Transverse colon (tissue), 4 donors: ENCODE data around the gene BTBD2. TPM values are rescaled to one million over a fixed set of nuclear protein-coding genes. Genes with fewer than 3 reads are reported as not detected.

Source experiments
- DNase-seq: peaks from one replicate; pipeline ENCODE4 v3.0.0-alpha.2; 2019
- H3K27ac ChIP-seq, 4 donors: fragments of 200-600 bp; sonication (generic); 2 replicates each; pipeline ENCODE4 v1.5.1; 2016 to 2018; ENCODE audit warnings: inconsistent platforms in 4 of 4
- H3K27me3 ChIP-seq: fragments of 200-600 bp; sonication (generic); 2 replicates; pipeline ENCODE4 v1.5.1; 2017; ENCODE audit warnings: inconsistent platforms
- H3K36me3 ChIP-seq, 4 donors: fragments of 200-600 bp; sonication (generic); 2 replicates each; pipeline ENCODE4 v1.5.1; 2017 to 2019; ENCODE audit warnings: inconsistent platforms in 4 of 4
- H3K4me1 ChIP-seq, 4 donors: fragments of 200-600 bp; sonication (generic); 2 replicates each; pipeline ENCODE4 v1.5.1; 2017 to 2020; ENCODE audit warnings: inconsistent platforms in 4 of 4
- H3K4me3 ChIP-seq, 4 donors: fragments of 200-600 bp; sonication (generic); 1 replicate in 1 of 4; 2 replicates in 3 of 4; pipeline versions ENCODE4 v1.5.1 to v1.6.1; 2017 to 2019; ENCODE audit warnings: inconsistent platforms in 4 of 4
- H3K9me3 ChIP-seq, 2 donors: fragments of 200-600 bp; sonication (generic); 2 replicates each; pipeline ENCODE4 v1.5.1; 2017 to 2019; ENCODE audit warnings: inconsistent platforms in 2 of 2
- EP300 ChIP-seq: sonication (generic); formaldehyde crosslinking; IDR thresholded peaks from one replicate; pipeline ENCODE4 v1.6.1; 2017; ENCODE audit warnings: antibody characterized with exemption, low read depth
- POLR2A ChIP-seq: fragments of 450-650 bp; IDR thresholded peaks from one replicate; pipeline ENCODE4 v1.6.1; 2016; ENCODE audit warnings: antibody characterized with exemption, mild to moderate bottlenecking, moderate library complexity
- POLR2AphosphoS5 ChIP-seq, 3 donors: sonication (generic); formaldehyde crosslinking; IDR thresholded peaks; one replicate each; pipeline ENCODE4 v1.6.1; 2016; ENCODE audit warnings: antibody characterized with exemption in 3 of 3
- WGBS, 2 donors: methylation state at CpG; one replicate each; pipeline ENCODE4 v1.1.5; 2018; ENCODE audit warnings: low coverage in 1 of 2; 5-methylcytosine and 5-hydroxymethylcytosine counted together
- in situ Hi-C, 4 donors: fragments of 200-750 bp; cut with MboI; loops; one replicate each; pipeline versions ENCODE4 v1.15.0 to v1.15.1; 2017; ENCODE audit warnings: low sequenced_read_pairs in 3 of 4, low pct_ligation_motif_present in 1 of 4, low pct_unique_long_range_greater_than_20kb in 1 of 4
- intact Hi-C: fragments of 100-400 bp; cut with DNase I; formaldehyde crosslinking; loops from one replicate; pipeline ENCODE4 v1.15.1; 2023; ENCODE audit warnings: low total_unique reads
- total RNA-seq, 4 donors: library from RNA; depleted of rRNA; stranded (reverse); fragments of >200 nt; gene quantifications; one replicate each; pipeline ENCODE4 v1.1.0, GENCODE V29; 2016
- TF ChIP-seq, protein P1 (sequence below), 5 experiments: fragments of 200-600 bp in 3 of 5; fragments of 450-650 bp in 2 of 5; sonication (generic) in 3 of 5; IDR thresholded peaks; 1 replicate in 2 of 5; 2 replicates in 3 of 5; pipeline ENCODE4 v1.5.1; 2016 to 2017; ENCODE audit warnings: antibody characterized with exemption in 5 of 5, inconsistent platforms in 3 of 5, mild to moderate bottlenecking in 2 of 5, moderate library complexity in 1 of 5

BTBD2 gene
- total RNA-seq, 4 donors from 2014 or later = 66.7 to 88.6 (median 84.4) TPM

DNA sequence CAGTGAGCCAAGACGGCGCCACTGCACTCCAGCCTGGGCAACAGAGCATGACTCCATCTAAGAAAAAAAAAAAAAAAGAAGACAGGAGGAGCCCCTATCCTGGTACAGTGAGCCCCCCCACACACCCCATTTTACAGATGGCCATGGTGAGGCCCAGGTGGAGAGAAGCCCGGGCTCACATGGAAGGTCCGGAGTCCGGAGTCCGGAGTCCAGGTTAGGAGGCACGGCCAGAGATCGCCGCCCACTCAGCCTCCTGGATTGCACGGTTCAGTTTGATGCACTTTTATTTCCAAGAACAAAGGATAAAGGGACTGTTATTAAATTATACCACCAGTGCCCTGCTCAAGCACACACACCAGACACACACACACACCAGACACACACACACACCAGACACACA lies 11.3 kb upstream of the BTBD2 start:
- DNase-seq = peak; percentile 40
- 75% methylated on average over 10 of the region's 10 CpGs; no CpG with 5 or more reads in 1 of the 2 donors for WGBS, 2 donors
- H3K27ac ChIP-seq = no peak overlapping the region
- in situ Hi-C loops = loop anchor here in 1 of 4 donors (10.0 kb wide), 1 partner anchor 48 kb away; no protein-coding TSS in a partner anchor
- no peaks in the 10 kb centered on the region for H3K9me3 ChIP-seq
- intact Hi-C loops = loop anchor here (10.0 kb wide), 1 partner anchor 758 kb away; the partner anchor contains the start of genes SGTA and THOP1
- no peaks in the 10 kb centered on the region for H3K36me3 ChIP-seq
- no peaks in the 10 kb centered on the region for H3K27me3 ChIP-seq
- TF ChIP-seq POLR2AphosphoS5 (IDR thresholded peaks at IDR 0.05) = no peak
- TF ChIP-seq EP300 = no peak
- no peak for TF ChIP-seq POLR2A
- TF ChIP-seq, protein P1, sequence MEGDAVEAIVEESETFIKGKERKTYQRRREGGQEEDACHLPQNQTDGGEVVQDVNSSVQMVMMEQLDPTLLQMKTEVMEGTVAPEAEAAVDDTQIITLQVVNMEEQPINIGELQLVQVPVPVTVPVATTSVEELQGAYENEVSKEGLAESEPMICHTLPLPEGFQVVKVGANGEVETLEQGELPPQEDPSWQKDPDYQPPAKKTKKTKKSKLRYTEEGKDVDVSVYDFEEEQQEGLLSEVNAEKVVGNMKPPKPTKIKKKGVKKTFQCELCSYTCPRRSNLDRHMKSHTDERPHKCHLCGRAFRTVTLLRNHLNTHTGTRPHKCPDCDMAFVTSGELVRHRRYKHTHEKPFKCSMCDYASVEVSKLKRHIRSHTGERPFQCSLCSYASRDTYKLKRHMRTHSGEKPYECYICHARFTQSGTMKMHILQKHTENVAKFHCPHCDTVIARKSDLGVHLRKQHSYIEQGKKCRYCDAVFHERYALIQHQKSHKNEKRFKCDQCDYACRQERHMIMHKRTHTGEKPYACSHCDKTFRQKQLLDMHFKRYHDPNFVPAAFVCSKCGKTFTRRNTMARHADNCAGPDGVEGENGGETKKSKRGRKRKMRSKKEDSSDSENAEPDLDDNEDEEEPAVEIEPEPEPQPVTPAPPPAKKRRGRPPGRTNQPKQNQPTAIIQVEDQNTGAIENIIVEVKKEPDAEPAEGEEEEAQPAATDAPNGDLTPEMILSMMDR (IDR thresholded peaks at IDR 0.05) = no peak
- peaks cover 5 to 35% (median 13%) of the 10 kb centered on the region in 4 donors for H3K4me1 ChIP-seq
- no peak overlapping the region for H3K4me3 ChIP-seq

DNA sequence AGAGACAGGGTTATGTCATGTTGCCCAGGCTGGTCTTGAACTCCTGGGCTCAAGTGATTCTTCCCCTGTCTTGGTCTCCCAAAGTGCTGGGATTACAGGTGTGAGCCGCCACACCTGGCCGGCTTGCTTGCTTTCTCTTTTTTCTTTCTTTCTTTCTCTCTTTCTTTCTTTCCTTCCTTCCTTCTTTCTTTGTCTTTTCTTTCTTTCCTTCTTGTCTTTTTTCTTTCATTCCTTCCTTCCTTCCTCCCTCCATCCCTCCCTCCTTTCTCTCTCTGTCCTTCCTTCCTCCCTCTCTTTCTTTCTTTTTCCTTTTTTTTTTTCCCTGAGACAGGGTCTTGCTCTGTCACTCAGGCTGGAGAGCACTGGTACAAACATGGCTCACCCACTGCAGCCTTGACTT lies 6.8 kb upstream of the BTBD2 start:
- intact Hi-C loops (loop anchor here (5.0 to 10.0 kb wide), 2 partner anchors 45 to 763 kb away; partner anchors contain the start of genes SGTA and THOP1), in situ Hi-C loops (loop anchor here in 2 of 4 donors (5.0 to 10.0 kb wide), 2 partner anchors 45 to 53 kb away; no protein-coding TSS in a partner anchor)
- Histone ChIP-seq H3K27me3 (no peaks in the 10 kb centered on the region), H3K4me3 (no peak overlapping the region), H3K9me3 (no peaks in the 10 kb centered on the region), H3K36me3 (no peaks in the 10 kb centered on the region), H3K27ac (no peak overlapping the region), H3K4me1 (peaks cover 3 to 12% (median 6%) of the 10 kb centered on the region in 4 donors)
- DNase-seq = no peak
- 95 to 98% methylated on average over 2 of the region's 2 CpGs for WGBS, 2 donors
- TF ChIP-seq EP300 (no peak), POLR2AphosphoS5 (IDR thresholded peaks at IDR 0.05) (no peak), POLR2A (no peak)
- TF ChIP-seq, protein P1 (IDR thresholded peaks at IDR 0.05) = no peak

DNA sequence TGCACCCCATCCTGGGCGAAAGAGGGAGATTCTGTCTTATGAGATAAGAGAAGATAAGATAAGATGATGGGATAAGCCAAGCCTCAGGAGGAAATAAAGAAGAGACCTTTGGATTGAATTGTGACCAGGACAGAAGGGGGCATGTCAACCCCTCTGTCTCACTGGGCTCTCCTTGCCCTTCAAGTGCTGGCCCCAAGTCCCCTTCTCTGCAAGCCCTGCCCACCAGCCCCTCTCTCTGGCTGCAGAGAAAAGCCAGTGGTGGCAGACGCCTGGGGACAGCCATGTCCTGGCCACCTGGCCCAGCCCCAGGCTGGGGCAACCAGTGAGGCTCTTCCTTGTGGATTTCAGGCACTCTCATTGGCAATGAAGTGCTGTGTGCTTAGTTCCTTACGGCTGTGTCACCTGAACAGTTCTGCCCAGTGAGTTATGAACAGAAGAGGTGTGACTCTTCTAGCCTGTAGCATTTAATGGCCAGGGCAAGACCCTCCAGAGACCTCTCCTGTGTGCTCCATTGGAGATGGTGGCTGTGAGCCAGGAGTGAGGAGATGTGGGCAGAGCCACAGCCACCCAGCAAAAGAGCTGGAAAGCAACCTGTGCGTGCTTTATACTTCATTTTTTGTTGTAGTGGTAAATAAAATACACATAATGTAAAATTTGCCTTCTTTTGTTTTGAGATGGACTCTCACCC lies 6.1 kb upstream of the BTBD2 start:
- Histone ChIP-seq H3K9me3 (no peaks in the 10 kb centered on the region), H3K27me3 (no peaks in the 10 kb centered on the region), H3K4me1 (peaks cover 0 to 10% (median 6%) of the 10 kb centered on the region in 4 donors), H3K36me3 (no peaks in the 10 kb centered on the region), H3K4me3 (no peak overlapping the region), H3K27ac (peak overlapping the region in 1 of 4 donors; percentile 2)
- intact Hi-C loops = loop anchor here (5.0 to 10.0 kb wide), 2 partner anchors 46 to 763 kb away; partner anchors contain the start of genes SGTA and THOP1
- no peak for DNase-seq
- 71 to 88% methylated on average over 1 to 4 of the region's 4 CpGs for WGBS, 2 donors
- TF ChIP-seq, protein P1 (IDR thresholded peaks at IDR 0.05) = no peak
- TF ChIP-seq POLR2A = no peak
- TF ChIP-seq EP300 = no peak
- TF ChIP-seq POLR2AphosphoS5 (IDR thresholded peaks at IDR 0.05) = no peak
- in situ Hi-C loops = loop anchor here in 2 of 4 donors (5.0 to 10.0 kb wide), 2 partner anchors 46 to 53 kb away; no protein-coding TSS in a partner anchor

DNA sequence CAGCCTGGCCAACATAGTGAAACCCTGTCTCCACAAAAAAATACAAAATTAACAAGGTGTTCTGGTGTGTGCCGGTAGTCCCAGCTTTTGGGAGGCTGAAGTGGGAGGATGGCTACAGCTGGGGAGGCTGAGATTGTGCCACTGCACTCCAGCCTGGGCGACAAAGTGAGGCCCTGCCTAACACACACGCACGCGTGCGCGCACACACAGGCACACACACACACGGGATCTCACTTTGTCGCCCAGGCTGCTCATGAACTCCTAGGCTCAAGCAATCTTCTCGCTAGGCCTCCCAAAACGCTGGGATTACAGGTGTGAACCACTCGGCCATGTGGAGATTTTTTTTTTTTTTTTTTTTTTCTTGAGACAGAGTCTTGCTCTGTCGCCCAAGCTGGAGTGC lies 3.2 kb upstream of the BTBD2 start:
- DNase-seq = no peak
- Histone ChIP-seq H3K9me3 (no peaks in the 10 kb centered on the region), H3K36me3 (no peaks in the 10 kb centered on the region), H3K27me3 (no peaks in the 10 kb centered on the region), H3K4me1 (peaks cover 12 to 30% (median 18%) of the 10 kb centered on the region in 4 donors), H3K27ac (no peak overlapping the region), H3K4me3 (no peak overlapping the region)
- WGBS, 2 donors = 87 to 91% methylated on average over 9 to 13 of the region's 13 CpGs
- TF ChIP-seq, protein P1 (IDR thresholded peaks at IDR 0.05) = no peak
- TF ChIP-seq POLR2AphosphoS5 (IDR thresholded peaks at IDR 0.05) (no peak), POLR2A (no peak), EP300 (no peak)
- in situ Hi-C loops = loop anchor here in 1 of 4 donors (5.0 kb wide), 1 partner anchor 49 kb away; no protein-coding TSS in a partner anchor
- intact Hi-C loops = no loop called here
